GM19351 (cell line): Measurements from ENCODE around the gene PSAPL1.

Experiments used
- ATAC-seq: cut with Tn5 transposase; IDR thresholded peaks from one replicate; pipeline ENCODE4 v1.9.1; 2021; ENCODE audit warnings: mild to moderate bottlenecking, moderate library complexity; ENCODE audit not compliant: unreplicated experiment

Gene PSAPL1

DNA sequence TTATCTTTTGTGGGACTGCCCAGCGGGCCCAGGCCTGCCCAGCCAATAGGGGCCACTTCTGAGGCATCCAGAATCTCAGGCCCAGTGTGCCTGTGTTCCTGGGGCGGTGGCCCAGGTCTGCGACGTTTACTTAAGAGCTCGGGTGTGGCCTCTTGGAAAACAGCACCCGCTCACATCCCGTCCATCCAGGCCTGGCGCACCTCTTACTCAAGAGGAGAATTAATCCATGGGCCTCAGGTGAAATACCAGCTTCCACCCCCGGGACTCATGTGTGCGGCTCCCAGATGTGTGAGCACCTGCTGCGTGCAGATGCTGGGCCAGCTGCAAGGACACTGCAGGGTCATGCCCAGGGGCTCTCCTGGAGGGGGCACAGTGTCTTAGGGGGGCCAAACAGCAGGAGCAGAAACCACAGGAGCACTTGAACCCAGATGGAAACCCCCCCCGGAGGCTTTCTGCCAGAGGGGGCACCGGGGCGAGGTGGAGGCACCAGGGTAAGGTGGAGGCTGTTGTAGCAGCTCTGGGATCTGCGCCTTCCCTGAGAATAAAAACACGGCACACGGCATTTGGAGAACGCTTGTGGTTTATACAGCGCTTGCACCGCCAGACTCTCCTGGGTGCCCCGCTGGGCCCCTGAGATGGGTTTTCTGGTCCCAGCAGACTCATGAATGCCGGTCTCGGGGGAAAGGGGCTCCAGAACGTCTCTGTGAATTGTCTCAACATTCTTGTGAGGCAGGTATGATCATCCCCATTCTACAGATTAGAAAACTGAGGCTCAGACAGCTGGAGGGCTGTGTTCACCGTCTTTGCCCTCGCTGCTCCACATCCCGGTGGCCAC, 2.8 kb downstream of the PSAPL1 start:
- ATAC-seq = no peak

- ATAC-seq = no peak
Measured at GRCh38 chr4:7430965-7431695, 3.6 kb downstream of the PSAPL1 start.

GRCh38 chr4:7430368-7430964, 4.3 kb downstream of the PSAPL1 start:
- ATAC-seq = no peak

GRCh38 chr4:7429601-7430078, 5.1 kb downstream of the PSAPL1 start:
- no peak for ATAC-seq

GRCh38 chr4:7429069-7429416, 5.7 kb downstream of the PSAPL1 start:
- ATAC-seq = no peak

DNA sequence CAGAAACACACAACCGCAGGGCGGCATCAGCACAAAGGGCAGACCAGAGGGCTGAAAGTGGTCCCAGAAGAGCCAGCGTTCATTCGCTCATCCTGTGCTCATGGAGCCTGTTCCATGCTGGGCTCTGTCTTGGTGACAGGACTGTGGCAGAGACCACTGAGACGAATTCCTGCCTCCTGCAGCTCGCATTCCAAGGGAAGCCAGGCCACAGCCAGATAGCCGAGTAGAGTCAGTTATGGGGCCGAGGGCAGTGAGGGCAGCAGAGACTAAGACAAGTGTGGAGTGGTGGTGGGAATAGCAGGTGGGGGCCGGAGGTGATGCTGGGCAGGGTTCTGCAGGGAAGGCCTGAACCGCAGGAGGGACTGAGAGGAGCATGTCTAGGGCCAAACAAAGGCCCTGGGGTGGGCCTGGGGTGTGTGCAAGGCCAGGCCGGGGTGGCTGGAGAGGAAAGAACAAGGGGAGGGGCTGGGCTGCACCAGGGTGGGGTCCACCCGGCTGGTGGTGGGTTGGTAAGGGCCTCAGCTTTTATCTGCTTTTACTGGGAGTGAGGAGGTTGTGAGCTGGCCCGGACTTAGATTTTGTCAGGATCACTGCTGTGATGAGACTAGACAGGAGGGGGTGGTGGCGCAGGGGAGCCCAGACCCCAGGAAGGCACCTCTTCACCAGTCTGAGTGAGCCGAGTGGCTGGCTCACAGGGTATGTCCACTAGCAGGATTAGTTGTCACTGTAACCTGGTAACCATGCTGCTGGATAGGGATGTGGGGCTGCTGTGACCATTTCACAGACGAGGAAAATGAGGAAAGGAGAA, 6.3 kb downstream of the PSAPL1 start:
- ATAC-seq = no peak

DNA sequence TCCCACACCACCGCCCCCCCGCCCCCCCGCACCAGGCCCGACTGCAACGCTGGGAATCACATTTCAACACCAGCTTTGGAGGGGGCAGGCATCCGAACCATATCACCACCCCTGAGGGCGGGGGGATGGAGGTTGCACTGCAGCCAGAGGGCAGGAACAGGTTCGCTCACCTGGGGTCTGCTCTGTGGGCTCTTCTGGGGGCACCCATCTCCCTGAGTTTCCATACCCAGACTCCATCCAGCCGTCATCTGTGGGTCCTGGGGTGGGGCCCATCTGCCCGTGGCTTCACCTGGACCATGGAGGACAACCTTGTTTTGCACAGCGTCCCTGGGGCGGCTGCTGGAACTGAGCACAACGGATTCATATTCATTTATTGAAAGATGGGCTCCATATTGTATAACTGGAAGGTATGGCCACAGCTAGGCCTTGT, 6.9 kb downstream of the PSAPL1 start:
- no peak for ATAC-seq

DNA sequence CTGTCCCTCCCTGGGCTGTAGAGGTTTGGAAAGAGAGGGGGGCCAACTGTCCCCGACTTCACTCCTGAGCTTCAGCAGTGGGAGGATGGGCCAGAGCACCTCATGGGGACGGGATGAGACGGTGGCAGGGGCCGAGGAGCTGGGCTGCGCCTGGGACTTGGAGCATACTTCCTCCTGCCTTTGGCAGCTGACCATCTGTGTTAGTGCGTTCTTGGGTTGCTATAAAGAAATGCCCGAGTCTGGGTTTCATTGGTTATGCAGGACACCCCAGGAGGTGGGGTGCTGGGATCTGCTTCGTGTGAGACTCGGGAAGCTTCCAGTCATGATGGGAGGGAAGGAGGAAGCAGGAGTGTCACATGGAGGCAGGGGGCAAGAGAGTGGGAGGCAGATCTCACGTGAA, 7.4 kb downstream of the PSAPL1 start:
- ATAC-seq = no peak

- no peak for ATAC-seq
Measured at GRCh38 chr4:7426525-7427171, 8.1 kb downstream of the PSAPL1 start.

- no peak for ATAC-seq
Measured at GRCh38 chr4:7425591-7426468, 8.9 kb downstream of the PSAPL1 start.

- ATAC-seq = no peak
Measured at GRCh38 chr4:7425124-7425523, 9.6 kb downstream of the PSAPL1 start.

GRCh38 chr4:7424553-7425111, 10.1 kb downstream of the PSAPL1 start:
- no peak for ATAC-seq

- ATAC-seq = no peak
Measured at GRCh38 chr4:7423801-7424552, 10.8 kb downstream of the PSAPL1 start.

DNA sequence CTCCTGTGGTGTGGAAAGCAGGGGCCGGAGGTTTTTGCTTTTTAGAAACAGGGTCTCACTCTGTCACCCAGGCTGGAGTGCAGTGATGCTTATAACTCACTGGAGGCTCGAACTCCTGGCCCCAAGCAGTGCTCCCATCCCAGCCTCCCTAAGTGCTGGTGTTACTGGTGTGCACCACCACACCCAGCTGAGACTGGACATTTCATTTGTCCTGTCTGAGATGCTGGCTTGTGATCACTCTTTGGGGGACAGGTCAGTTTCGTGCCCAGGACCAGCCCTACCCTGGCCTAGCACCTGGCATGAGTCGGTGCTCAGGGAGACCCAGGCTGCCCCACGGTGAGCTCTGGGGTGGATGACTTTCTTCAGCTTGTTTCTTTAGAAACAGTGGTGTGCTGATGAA, 11.3 kb downstream of the PSAPL1 start:
- no peak for ATAC-seq

DNA sequence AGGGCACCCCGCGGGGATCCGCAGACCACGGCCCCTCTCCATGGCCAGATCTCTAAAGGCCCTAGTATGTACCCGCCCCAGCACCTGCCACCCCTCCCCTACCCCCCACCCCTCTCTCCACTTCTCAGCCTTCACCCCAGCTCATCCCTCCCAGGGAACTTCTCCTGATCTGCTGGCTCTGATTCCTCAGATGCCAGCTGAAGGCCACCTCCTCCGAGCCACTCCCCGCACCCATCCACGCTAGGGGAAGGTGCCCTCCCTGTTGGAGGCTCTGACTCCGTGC, 11.9 kb downstream of the PSAPL1 start:
- ATAC-seq = no peak

GRCh38 chr4:7422151-7422897, 12.4 kb downstream of the PSAPL1 start:
- ATAC-seq = no peak

DNA sequence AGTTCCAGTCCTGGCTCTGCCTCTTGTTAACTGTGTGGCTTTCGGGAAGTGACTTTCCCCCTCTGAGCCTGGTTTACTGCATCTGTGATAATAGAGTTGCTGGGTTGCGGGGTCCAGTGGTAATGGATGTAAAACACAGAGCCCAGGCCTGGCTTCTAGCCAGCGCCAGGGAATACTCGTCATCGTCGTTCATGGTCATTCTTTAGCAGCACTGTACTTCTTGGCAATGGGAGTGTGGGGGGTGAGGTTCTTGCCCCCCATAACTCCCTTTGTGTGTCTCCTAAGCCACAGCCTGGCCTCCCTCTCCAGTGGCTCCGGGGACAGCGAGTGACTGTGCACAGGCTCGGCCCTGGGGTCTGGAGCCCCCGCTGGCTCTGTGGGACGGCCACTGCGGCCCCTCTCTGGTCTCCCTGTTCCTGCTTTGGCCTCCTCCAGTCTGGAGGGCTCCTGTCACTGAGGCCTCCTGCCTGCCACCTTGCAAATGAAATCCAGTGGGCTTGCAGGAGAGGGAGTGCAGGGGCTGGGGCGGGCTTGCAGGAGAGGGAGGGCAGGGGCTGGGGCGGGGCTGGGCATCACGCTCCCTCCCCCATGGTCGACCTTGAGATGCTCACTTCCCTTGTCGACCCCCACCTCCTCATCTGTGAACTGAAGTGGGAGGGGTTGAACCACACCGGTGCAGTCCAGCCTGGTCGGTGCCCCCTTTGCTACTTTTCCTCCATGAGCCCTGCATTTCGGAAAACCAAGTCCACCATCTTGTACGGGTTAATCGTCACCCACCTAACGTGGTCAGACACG, 13.2 kb downstream of the PSAPL1 start:
- no peak for ATAC-seq
